Body of pancreas (tissue), 4 donors: ENCODE data around the gene GIT2.

Experiments
- POLR2A ChIP-seq, 3 donors: fragments of 450-650 bp; IDR thresholded peaks; one replicate each; pipeline ENCODE4 v1.6.1; 2016; ENCODE audit warnings: antibody characterized with exemption in 3 of 3, mild to moderate bottlenecking in 2 of 3
- TF ChIP-seq, protein P1 (sequence below), 7 experiments: fragments of 450-650 bp in 4 of 7; fragments of 200-600 bp in 3 of 7; sonication (generic) in 3 of 7; IDR thresholded peaks; one replicate each; pipeline ENCODE4 v1.5.1; 2016 to 2019; ENCODE audit warnings: antibody characterized with exemption in 7 of 7

- TF ChIP-seq, protein P1, sequence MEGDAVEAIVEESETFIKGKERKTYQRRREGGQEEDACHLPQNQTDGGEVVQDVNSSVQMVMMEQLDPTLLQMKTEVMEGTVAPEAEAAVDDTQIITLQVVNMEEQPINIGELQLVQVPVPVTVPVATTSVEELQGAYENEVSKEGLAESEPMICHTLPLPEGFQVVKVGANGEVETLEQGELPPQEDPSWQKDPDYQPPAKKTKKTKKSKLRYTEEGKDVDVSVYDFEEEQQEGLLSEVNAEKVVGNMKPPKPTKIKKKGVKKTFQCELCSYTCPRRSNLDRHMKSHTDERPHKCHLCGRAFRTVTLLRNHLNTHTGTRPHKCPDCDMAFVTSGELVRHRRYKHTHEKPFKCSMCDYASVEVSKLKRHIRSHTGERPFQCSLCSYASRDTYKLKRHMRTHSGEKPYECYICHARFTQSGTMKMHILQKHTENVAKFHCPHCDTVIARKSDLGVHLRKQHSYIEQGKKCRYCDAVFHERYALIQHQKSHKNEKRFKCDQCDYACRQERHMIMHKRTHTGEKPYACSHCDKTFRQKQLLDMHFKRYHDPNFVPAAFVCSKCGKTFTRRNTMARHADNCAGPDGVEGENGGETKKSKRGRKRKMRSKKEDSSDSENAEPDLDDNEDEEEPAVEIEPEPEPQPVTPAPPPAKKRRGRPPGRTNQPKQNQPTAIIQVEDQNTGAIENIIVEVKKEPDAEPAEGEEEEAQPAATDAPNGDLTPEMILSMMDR (IDR thresholded peaks at IDR 0.05) = no peak
- peak in 1 of 3 donors; percentile 18 for TF ChIP-seq POLR2A (IDR thresholded peaks at IDR 0.05)
Measured at GRCh38 chr12:109994401-109995175, 1.6 kb downstream of the GIT2 start.
